Vagina (tissue), 2 donors: Measurements from ENCODE around the gene CPVL.

ENCODE experiments used
- POLR2A ChIP-seq, 2 donors: fragments of 450-650 bp; IDR thresholded peaks; one replicate each; pipeline ENCODE4 v1.6.1; 2017; ENCODE audit warnings: antibody characterized with exemption in 2 of 2, mild to moderate bottlenecking in 2 of 2, moderate library complexity in 2 of 2
- POLR2AphosphoS5 ChIP-seq, 2 donors: sonication (generic); formaldehyde crosslinking; IDR thresholded peaks; one replicate each; pipeline ENCODE4 v1.9.0; 2017; ENCODE audit warnings: antibody characterized with exemption in 2 of 2, mild to moderate bottlenecking in 2 of 2, low read depth in 1 of 2; ENCODE audit not compliant: insufficient read depth in 1 of 2
- TF ChIP-seq, protein P1 (sequence below), 3 experiments: fragments of 450-650 bp in 2 of 3; fragments of 200-600 bp in 1 of 3; sonication (generic) in 1 of 3; IDR thresholded peaks; one replicate each; pipeline ENCODE4 v1.5.1; 2017 to 2019; ENCODE audit warnings: antibody characterized with exemption in 3 of 3, mild to moderate bottlenecking in 2 of 3, moderate library complexity in 2 of 3

DNA sequence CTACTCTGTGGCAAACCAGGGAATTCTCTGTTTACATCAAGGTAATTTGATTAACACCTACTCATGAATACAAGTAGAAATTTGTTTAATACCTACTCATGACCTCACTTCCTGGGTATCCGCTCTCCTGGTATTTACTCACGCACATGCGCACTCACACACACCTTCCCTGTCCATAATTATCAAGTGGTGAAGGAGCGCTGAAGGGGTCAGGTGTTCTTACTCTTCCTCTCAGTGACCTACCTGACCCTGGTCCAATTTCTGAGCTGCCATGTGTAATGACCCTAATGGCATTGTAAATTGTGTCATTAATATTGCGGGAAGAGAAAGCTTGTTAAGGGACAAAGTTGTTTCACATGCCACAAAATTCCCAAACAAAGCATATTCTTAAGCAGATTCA lies 146.9 kb downstream of the CPVL start:
- TF ChIP-seq, protein P1, sequence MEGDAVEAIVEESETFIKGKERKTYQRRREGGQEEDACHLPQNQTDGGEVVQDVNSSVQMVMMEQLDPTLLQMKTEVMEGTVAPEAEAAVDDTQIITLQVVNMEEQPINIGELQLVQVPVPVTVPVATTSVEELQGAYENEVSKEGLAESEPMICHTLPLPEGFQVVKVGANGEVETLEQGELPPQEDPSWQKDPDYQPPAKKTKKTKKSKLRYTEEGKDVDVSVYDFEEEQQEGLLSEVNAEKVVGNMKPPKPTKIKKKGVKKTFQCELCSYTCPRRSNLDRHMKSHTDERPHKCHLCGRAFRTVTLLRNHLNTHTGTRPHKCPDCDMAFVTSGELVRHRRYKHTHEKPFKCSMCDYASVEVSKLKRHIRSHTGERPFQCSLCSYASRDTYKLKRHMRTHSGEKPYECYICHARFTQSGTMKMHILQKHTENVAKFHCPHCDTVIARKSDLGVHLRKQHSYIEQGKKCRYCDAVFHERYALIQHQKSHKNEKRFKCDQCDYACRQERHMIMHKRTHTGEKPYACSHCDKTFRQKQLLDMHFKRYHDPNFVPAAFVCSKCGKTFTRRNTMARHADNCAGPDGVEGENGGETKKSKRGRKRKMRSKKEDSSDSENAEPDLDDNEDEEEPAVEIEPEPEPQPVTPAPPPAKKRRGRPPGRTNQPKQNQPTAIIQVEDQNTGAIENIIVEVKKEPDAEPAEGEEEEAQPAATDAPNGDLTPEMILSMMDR (IDR thresholded peaks at IDR 0.05): no peak
- TF ChIP-seq POLR2A (IDR thresholded peaks at IDR 0.05): no peak
- TF ChIP-seq POLR2AphosphoS5 (IDR thresholded peaks at IDR 0.05; ENCODE audit: insufficient read depth in 1 of 2, low read depth in 1 of 2): no peak
